GM15510 (cell line): Measurements from ENCODE around the gene FGFRL1.

ENCODE experiments used
- POLR2A ChIP-seq: IDR thresholded peaks from 3 replicates; pipeline ENCODE4 v1.6.1; 2011; ENCODE audit warnings: borderline replicate concordance; ENCODE audit not compliant: insufficient read length; ENCODE audit errors: extremely low read depth

Gene FGFRL1

GRCh38 chr4:1006856-1007255, 4.6 kb upstream of the FGFRL1 start:
- TF ChIP-seq POLR2A, result no peak

GRCh38 chr4:1008840-1009541, 2.4 kb upstream of the FGFRL1 start:
- TF ChIP-seq POLR2A, result no peak

GRCh38 chr4:1009542-1010394, 1.7 kb upstream of the FGFRL1 start:
- TF ChIP-seq POLR2A, result no peak

GRCh38 chr4:1010395-1011021, 918 bp upstream of the FGFRL1 start:
- no peak for TF ChIP-seq POLR2A

GRCh38 chr4:1011666-1012033, 224 bp downstream of the FGFRL1 start:
- TF ChIP-seq POLR2A, result no peak

GRCh38 chr4:1012034-1012739, 761 bp downstream of the FGFRL1 start:
- no peak for TF ChIP-seq POLR2A

- TF ChIP-seq POLR2A, result no peak
These were observed 2.0 kb downstream of the FGFRL1 start for GRCh38 chr4:1013225-1014073.

GRCh38 chr4:1014291-1015167, 3.1 kb downstream of the FGFRL1 start:
- TF ChIP-seq POLR2A, result no peak

GRCh38 chr4:1015179-1015578, 3.8 kb downstream of the FGFRL1 start:
- TF ChIP-seq POLR2A, result no peak

- TF ChIP-seq POLR2A, result no peak
These were observed 4.3 kb downstream of the FGFRL1 start for GRCh38 chr4:1015746-1016145.

GRCh38 chr4:1017211-1017610, 5.8 kb downstream of the FGFRL1 start:
- no peak for TF ChIP-seq POLR2A

GRCh38 chr4:1017706-1018105, 6.3 kb downstream of the FGFRL1 start:
- TF ChIP-seq POLR2A, result no peak
